GM12892 (cell line): ENCODE measurements around the gene TMEM267.

Experiments used
- POLR2A ChIP-seq: IDR thresholded peaks from 2 replicates; pipeline ENCODE4 v1.6.1; 2011; ENCODE audit warnings: low read depth, low read length, control low read depth
- POLR2AphosphoS5 ChIP-seq: IDR thresholded peaks from 2 replicates; pipeline ENCODE4 v1.6.1; 2011; ENCODE audit warnings: low read depth, low read length, control low read depth
- TAF1 ChIP-seq: IDR thresholded peaks from 2 replicates; pipeline ENCODE4 v1.6.1; 2011; ENCODE audit warnings: low read depth, mild to moderate bottlenecking, control low read depth, low read length, borderline replicate concordance

DNA sequence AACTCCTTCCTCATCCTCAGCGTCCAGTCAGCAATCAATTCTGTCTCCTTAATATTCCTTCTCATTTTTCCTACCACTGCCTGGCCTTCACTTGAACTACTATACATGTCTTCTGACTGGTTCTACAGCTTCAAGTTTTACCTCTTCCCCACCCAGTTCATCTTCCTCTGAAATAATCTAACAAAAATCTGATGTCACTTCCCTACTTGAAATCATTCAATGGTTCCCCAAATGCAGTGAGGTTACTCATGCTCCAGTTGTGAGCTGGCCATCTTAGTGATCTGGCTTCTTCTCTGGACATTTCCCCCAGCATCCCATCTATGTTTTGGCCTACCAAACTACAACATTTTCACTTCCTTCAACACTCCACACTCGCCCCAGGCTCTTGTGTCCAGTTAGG is 14.9 kb upstream of the TMEM267 start:
- TF ChIP-seq TAF1, result no peak
- TF ChIP-seq POLR2A, result no peak
- no peak for TF ChIP-seq POLR2AphosphoS5
